ENCODE data around the gene KHNYN.

DNA sequence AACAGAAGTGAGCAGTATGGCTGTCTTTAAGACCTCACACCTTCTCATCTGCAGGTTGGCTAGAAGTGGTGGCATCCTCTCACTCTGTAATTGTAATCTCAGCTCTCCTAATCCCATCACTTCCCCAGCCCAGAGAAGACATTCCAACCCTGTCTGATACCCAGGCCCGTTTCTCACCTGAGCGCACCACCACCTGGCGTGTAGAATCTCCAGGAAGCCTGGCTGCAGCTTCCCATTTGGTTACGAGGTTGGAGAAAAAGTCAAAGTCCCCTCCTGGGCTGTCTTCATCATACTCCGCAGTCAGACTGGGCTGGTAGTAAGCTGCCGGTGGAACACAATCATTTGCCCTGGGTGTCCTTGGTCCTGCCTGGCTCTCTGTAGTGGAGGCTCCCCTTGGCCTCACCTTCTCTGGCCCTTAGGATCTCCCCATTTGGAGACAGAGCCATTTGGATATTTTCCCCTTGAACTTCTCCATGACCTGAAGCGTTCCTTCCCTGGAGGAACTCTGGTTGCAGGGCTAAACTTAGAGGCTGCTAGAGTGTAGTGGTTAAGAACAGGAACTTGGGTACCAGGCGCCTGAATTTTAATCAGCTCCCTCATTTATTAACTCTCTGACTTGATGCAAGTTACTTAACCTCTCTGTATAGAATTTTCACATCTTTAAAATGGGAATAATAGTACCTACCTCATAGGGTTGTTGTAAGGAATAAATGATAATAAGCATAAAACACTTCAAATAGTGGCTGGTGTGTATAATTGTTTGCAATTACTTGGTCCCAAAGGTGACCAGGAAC lies 11.0 kb downstream of the KHNYN start:
- TF ChIP-seq, protein P1, sequence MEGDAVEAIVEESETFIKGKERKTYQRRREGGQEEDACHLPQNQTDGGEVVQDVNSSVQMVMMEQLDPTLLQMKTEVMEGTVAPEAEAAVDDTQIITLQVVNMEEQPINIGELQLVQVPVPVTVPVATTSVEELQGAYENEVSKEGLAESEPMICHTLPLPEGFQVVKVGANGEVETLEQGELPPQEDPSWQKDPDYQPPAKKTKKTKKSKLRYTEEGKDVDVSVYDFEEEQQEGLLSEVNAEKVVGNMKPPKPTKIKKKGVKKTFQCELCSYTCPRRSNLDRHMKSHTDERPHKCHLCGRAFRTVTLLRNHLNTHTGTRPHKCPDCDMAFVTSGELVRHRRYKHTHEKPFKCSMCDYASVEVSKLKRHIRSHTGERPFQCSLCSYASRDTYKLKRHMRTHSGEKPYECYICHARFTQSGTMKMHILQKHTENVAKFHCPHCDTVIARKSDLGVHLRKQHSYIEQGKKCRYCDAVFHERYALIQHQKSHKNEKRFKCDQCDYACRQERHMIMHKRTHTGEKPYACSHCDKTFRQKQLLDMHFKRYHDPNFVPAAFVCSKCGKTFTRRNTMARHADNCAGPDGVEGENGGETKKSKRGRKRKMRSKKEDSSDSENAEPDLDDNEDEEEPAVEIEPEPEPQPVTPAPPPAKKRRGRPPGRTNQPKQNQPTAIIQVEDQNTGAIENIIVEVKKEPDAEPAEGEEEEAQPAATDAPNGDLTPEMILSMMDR (IDR thresholded peaks at IDR 0.05), result no peak
- no peak for TF ChIP-seq POLR2A (IDR thresholded peaks at IDR 0.05)

Measured in lower leg skin (tissue), 3 donors.